ENCODE measurements around the gene CD80. TPM values are rescaled to one million over a fixed set of nuclear protein-coding genes. Genes with fewer than 3 reads are reported as not detected.

Gene CD80
- total RNA-seq, 2 experiments from 2014 or later, result 0.17 to 0.41 TPM

DNA sequence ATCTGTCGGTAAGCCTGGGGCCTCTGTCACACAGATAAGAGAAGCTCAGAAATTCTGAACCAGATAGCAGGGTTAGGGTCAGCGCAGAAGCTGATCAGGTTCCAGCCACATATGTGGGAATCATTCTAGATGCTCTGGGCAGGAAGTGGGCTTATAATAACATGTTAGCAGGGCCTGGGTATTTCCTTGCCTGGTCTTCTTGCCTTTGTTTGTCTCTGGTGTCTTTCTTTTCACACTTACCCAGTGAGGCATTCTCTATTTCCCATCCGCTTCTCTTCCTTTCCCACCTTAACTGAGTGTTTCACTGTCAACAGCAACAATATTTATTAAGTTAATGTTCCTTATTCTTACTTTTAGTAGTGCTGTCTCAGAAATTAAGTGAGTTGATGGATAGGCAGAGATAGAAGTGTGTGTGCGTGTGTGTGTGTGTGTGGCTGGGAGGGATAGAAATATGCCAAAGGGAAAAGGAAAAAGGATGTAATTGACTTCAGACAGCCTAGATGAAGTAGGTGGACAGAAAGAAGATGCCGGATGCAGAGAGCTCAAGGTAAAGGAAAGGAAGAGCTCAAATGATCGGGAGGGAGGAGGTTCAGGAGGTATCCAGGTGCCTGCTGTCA lies 40.3 kb upstream of the CD80 start:
- POLR2A ChIA-PET, result interaction anchor here (0.6 kb wide), 1 partner anchor 1411 kb away, joined by 3 read pairs; no protein-coding TSS in a partner anchor
- Histone ChIP-seq H3K27ac (ENCODE audit: low read depth in 1 of 2, low read length in 2 of 2) (no peak overlapping the region), H3K36me3 (ENCODE audit: insufficient read depth, low read length) (no peaks in the 10 kb centered on the region), H3K4me1 (ENCODE audit: insufficient read depth, low read length) (peaks cover 16% of the 10 kb centered on the region), H3K9me3 (ENCODE audit: control insufficient read depth in 1 of 2, insufficient read depth in 1 of 2, low read length in 2 of 2) (peaks cover 0 to 3% of the 10 kb centered on the region in 2 experiments), H3K27me3 (ENCODE audit: control insufficient read depth in 1 of 2, insufficient read depth in 2 of 2, low read length in 2 of 2) (no peaks in the 10 kb centered on the region), H3K4me3 (ENCODE audit: low read length) (no peak overlapping the region)
- Mint-ChIP-seq H3K4me1 (ENCODE audit: low read depth) (no peaks in the 10 kb centered on the region), H3K9me3 (no peaks in the 10 kb centered on the region), H3K27ac (no peak overlapping the region), H3K36me3 (ENCODE audit: low read depth) (no peaks in the 10 kb centered on the region), H3K27me3 (no peaks in the 10 kb centered on the region), H3K4me3 (no peak overlapping the region)
- ATAC-seq (ENCODE audit: poor library complexity) (no peak), DNase-seq (no peak)
- intact Hi-C loops (cut with DNase I, micrococcal nuclease), result no loop called here
- CTCF ChIA-PET, result no interaction called here
- TF ChIP-seq, protein P1, sequence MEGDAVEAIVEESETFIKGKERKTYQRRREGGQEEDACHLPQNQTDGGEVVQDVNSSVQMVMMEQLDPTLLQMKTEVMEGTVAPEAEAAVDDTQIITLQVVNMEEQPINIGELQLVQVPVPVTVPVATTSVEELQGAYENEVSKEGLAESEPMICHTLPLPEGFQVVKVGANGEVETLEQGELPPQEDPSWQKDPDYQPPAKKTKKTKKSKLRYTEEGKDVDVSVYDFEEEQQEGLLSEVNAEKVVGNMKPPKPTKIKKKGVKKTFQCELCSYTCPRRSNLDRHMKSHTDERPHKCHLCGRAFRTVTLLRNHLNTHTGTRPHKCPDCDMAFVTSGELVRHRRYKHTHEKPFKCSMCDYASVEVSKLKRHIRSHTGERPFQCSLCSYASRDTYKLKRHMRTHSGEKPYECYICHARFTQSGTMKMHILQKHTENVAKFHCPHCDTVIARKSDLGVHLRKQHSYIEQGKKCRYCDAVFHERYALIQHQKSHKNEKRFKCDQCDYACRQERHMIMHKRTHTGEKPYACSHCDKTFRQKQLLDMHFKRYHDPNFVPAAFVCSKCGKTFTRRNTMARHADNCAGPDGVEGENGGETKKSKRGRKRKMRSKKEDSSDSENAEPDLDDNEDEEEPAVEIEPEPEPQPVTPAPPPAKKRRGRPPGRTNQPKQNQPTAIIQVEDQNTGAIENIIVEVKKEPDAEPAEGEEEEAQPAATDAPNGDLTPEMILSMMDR (IDR thresholded peaks at IDR 0.05), result no peak

- no peak overlapping the region for H3K4me3 Mint-ChIP-seq
- Histone ChIP-seq H3K36me3 (ENCODE audit: insufficient read depth, low read length) (no peaks in the 10 kb centered on the region), H3K4me1 (ENCODE audit: insufficient read depth, low read length) (peaks cover 16% of the 10 kb centered on the region), H3K27ac (ENCODE audit: low read depth in 1 of 2, low read length in 2 of 2) (no peak overlapping the region), H3K27me3 (ENCODE audit: control insufficient read depth in 1 of 2, insufficient read depth in 2 of 2, low read length in 2 of 2) (no peaks in the 10 kb centered on the region), H3K4me3 (ENCODE audit: low read length) (no peak overlapping the region), H3K9me3 (ENCODE audit: control insufficient read depth in 1 of 2, insufficient read depth in 1 of 2, low read length in 2 of 2) (peaks cover 0 to 3% of the 10 kb centered on the region in 2 experiments)
- no peaks in the 10 kb centered on the region for H3K9me3 Mint-ChIP-seq
- DNase-seq (no peak), ATAC-seq (ENCODE audit: poor library complexity) (no peak)
- H3K27me3 Mint-ChIP-seq, result no peaks in the 10 kb centered on the region
- H3K27ac Mint-ChIP-seq, result no peak overlapping the region
- TF ChIP-seq, protein P1 (IDR thresholded peaks at IDR 0.05), result no peak
- no peaks in the 10 kb centered on the region for H3K4me1 Mint-ChIP-seq (ENCODE audit: low read depth)
- CTCF ChIA-PET, result no interaction called here
- POLR2A ChIA-PET, result interaction anchor here (0.6 kb wide), 1 partner anchor 1412 kb away, joined by 3 read pairs; no protein-coding TSS in a partner anchor
- no peaks in the 10 kb centered on the region for H3K36me3 Mint-ChIP-seq (ENCODE audit: low read depth)
- intact Hi-C loops (cut with DNase I, micrococcal nuclease), result no loop called here
These were observed 39.1 kb upstream of the CD80 start for GRCh38 chr3:119598410-119599098.

DNA sequence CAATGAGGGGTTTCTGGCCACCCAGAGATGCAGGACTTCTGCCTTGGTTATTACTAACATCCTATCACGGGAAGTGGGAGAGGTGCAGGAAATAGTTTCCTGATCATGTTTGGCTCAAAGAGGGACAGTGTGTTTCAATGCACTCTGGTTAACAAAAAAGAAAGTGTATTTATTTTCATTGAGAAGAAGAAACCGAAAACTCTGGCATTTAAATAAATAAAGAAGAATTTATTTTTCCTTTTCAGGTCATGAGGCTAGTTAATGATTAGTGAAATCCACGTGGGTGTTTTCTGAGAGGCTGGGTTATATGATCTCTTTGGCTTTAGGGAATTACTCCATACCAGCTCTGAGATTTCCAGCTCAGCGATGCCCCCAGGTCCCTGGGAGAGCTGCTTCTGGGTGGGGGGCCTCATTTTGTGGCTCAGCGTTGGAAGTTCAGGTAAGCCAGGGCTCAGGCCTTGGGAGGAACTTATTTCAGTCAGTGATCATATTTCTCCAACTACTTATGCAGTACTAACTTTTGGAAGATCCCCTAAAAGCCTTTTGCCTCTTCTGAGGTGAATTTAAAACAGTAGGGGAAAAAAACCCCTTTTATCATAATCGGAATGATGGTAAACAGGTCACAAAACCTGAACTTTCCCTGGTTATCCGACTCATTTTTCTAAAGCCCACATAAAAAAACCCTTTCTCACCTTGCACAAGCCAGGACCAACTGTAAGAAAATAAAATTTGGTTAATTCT lies 38.3 kb upstream of the CD80 start, which contains the start of gene PLA1A:
PLA1A (plus strand) TSS at position 338 of the 741 bp plus-strand sequence; CDS start at position 367, 29 bp downstream.
- Mint-ChIP-seq H3K4me1 (ENCODE audit: low read depth) (no peaks in the 10 kb centered on the region), H3K36me3 (ENCODE audit: low read depth) (no peaks in the 10 kb centered on the region), H3K4me3 (no peak within 1 kb of the TSS), H3K9me3 (no peaks in the 10 kb centered on the region), H3K27me3 (no peaks in the 10 kb centered on the region), H3K27ac (no peak within 1 kb of the TSS)
- intact Hi-C loops (cut with DNase I, micrococcal nuclease), result no loop called here
- Histone ChIP-seq H3K27ac (ENCODE audit: low read depth in 1 of 2, low read length in 2 of 2) (no peak within 1 kb of the TSS), H3K27me3 (ENCODE audit: control insufficient read depth in 1 of 2, insufficient read depth in 2 of 2, low read length in 2 of 2) (no peaks in the 10 kb centered on the region), H3K9me3 (ENCODE audit: control insufficient read depth in 1 of 2, insufficient read depth in 1 of 2, low read length in 2 of 2) (peaks cover 0 to 3% of the 10 kb centered on the region in 2 experiments), H3K36me3 (ENCODE audit: insufficient read depth, low read length) (no peaks in the 10 kb centered on the region), H3K4me1 (ENCODE audit: insufficient read depth, low read length) (peaks cover 16% of the 10 kb centered on the region), H3K4me3 (ENCODE audit: low read length) (no peak within 1 kb of the TSS)
- TF ChIP-seq, protein P1 (IDR thresholded peaks at IDR 0.05), result no peak
- DNase-seq (no peak), ATAC-seq (ENCODE audit: poor library complexity) (no peak)
- ChIA-PET POLR2A (no interaction called here), CTCF (no interaction called here)

Measured in CD4-positive, alpha-beta T cell (primary cell).